ENCODE measurements around the gene ELAVL3.

DNA sequence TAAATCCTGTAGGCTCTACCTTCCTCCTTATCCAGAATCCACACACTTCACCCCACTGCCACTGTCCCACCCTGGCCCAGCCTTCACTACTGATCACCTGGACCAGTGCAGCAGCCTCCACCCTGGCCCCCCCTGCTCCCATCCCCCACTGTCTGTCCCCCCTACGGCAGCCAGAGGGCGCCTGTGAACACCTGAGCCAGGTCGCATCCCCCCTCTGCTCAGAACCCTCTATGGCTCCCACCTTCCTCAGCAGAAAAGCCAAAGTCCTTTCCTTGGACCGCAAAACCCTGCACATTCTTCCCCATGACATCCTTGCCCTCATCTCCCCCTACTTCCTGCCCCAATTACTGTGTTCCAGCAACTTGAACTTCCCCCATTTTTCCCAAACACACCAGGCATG is 20.6 kb downstream of the ELAVL3 start:
- TF ChIP-seq POLR2AphosphoS5 (IDR thresholded peaks at IDR 0.05; ENCODE audit: low read depth, low read length), result no peak
- TF ChIP-seq TAF1 (IDR thresholded peaks at IDR 0.05; ENCODE audit: low read depth, low read length), result no peak
- no peak for TF ChIP-seq POLR2A (IDR thresholded peaks at IDR 0.05; ENCODE audit: low read depth, low read length)
- TF ChIP-seq POU2F2 (IDR thresholded peaks at IDR 0.05; ENCODE audit: low read depth, low read length), result no peak
- no peak for TF ChIP-seq PAX5 (IDR thresholded peaks at IDR 0.05; ENCODE audit: insufficient read depth, low read length, severe bottlenecking)
- no peak for TF ChIP-seq SPI1 (IDR thresholded peaks at IDR 0.05; ENCODE audit: low read depth, low read length)

Data from GM12891 (cell line).